SK-N-SH treated with all-trans-retinoic acid at 6 μM for 48 hours (cell line): ENCODE results near the gene QSOX2.

ENCODE experiments used
- ATAC-seq: fragments of 200-7000 bp; cut with Tn5 transposase; 3 replicates; pipeline ENCODE4 v1.9.1; 2020; ENCODE audit warnings: mild to moderate bottlenecking, moderate library complexity
- ARNTL ChIP-seq: fragments of 450-650 bp; formaldehyde crosslinking; IDR thresholded peaks from 2 replicates; pipeline ENCODE4 v1.5.0; 2020; ENCODE audit warnings: low read depth, mild to moderate bottlenecking, moderate library complexity, borderline replicate concordance
- BACH2 ChIP-seq: fragments of 250-450 bp; sonication (Bioruptor Pico); IDR thresholded peaks from 2 replicates; pipeline ENCODE4 v1.9.0; 2021; ENCODE audit warnings: mild to moderate bottlenecking, borderline replicate concordance
- CREB5 ChIP-seq: fragments of 250-450 bp; sonication (Bioruptor Pico); IDR thresholded peaks from 2 replicates; pipeline ENCODE4 v1.5.1; 2020; ENCODE audit warnings: low read depth, mild to moderate bottlenecking, moderate library complexity
- CSDC2 ChIP-seq: fragments of 250-450 bp; sonication (Bioruptor Pico); IDR thresholded peaks from 2 replicates; pipeline ENCODE4 v1.5.0; 2020; ENCODE audit warnings: mild to moderate bottlenecking, moderate library complexity
- ESRRG ChIP-seq: fragments of 250-450 bp; sonication (Bioruptor Pico); IDR thresholded peaks from 2 replicates; pipeline ENCODE4 v1.6.1; 2021; ENCODE audit warnings: mild to moderate bottlenecking
- GLIS3 ChIP-seq: fragments of 250-450 bp; sonication (Bioruptor Pico); IDR thresholded peaks from 2 replicates; pipeline ENCODE4 v1.5.0; 2020; ENCODE audit warnings: mild to moderate bottlenecking, moderate library complexity
- ISL1 ChIP-seq: fragments of 250-450 bp; sonication (Bioruptor Pico); IDR thresholded peaks from 2 replicates; pipeline ENCODE4 v2.1.2; 2022; ENCODE audit warnings: mild to moderate bottlenecking, moderate library complexity
- OSR1 ChIP-seq: fragments of 250-450 bp; sonication (Bioruptor Pico); IDR thresholded peaks from 2 replicates; pipeline ENCODE4 v1.8.0; 2022; ENCODE audit warnings: moderate library complexity, mild to moderate bottlenecking, inconsistent platforms
- PATZ1 ChIP-seq: fragments of 250-450 bp; sonication (Bioruptor Pico); IDR thresholded peaks from 2 replicates; pipeline ENCODE4 v1.8.0; 2020; ENCODE audit warnings: mild to moderate bottlenecking, moderate library complexity, borderline replicate concordance
- RARB ChIP-seq: fragments of 250-450 bp; sonication (Bioruptor Pico); IDR thresholded peaks from 2 replicates; pipeline ENCODE4 v1.8.0; 2021; ENCODE audit warnings: mild to moderate bottlenecking, moderate library complexity
- SNAI2 ChIP-seq: fragments of 250-450 bp; sonication (Bioruptor Pico); IDR thresholded peaks from 2 replicates; pipeline ENCODE4 v1.5.0; 2020; ENCODE audit warnings: mild to moderate bottlenecking, moderate library complexity
- TCF4 ChIP-seq: fragments of 250-450 bp; sonication (Bioruptor Pico); IDR thresholded peaks from 2 replicates; pipeline ENCODE4 v1.8.0; 2021; ENCODE audit warnings: mild to moderate bottlenecking, moderate library complexity, borderline replicate concordance
- TOX ChIP-seq: fragments of 250-450 bp; sonication (Bioruptor Pico); IDR thresholded peaks from 2 replicates; pipeline ENCODE4 v1.8.0; 2021; ENCODE audit warnings: mild to moderate bottlenecking, moderate library complexity, borderline replicate concordance
- TSHZ2 ChIP-seq: fragments of 250-450 bp; sonication (Bioruptor Pico); IDR thresholded peaks from 2 replicates; pipeline ENCODE4 v1.5.0; 2020; ENCODE audit warnings: mild to moderate bottlenecking, moderate library complexity
- ZC3H10 ChIP-seq: fragments of 250-450 bp; sonication (Bioruptor Pico); IDR thresholded peaks from 2 replicates; pipeline ENCODE4 v1.5.1; 2021; ENCODE audit warnings: mild to moderate bottlenecking, moderate library complexity
- ZFP3 ChIP-seq: fragments of 250-450 bp; sonication (Bioruptor Pico); IDR thresholded peaks from 2 replicates; pipeline ENCODE4 v1.5.0; 2020; ENCODE audit warnings: mild to moderate bottlenecking, moderate library complexity
- ZFP30 ChIP-seq: fragments of 450-650 bp; formaldehyde crosslinking; IDR thresholded peaks from 2 replicates; pipeline ENCODE4 v1.5.0; 2022; ENCODE audit warnings: mild to moderate bottlenecking, moderate library complexity
- ZNF565 ChIP-seq: fragments of 450-650 bp; formaldehyde crosslinking; conservative IDR thresholded peaks from 2 replicates; pipeline ENCODE4 v1.5.0; 2020; ENCODE audit warnings: low read depth, mild to moderate bottlenecking, moderate library complexity
- ZNF70 ChIP-seq: fragments of 450-650 bp; formaldehyde crosslinking; IDR thresholded peaks from 2 replicates; pipeline ENCODE4 v1.5.0; 2020; ENCODE audit warnings: mild to moderate bottlenecking, moderate library complexity
- ZNF8 ChIP-seq: fragments of 450-650 bp; formaldehyde crosslinking; IDR thresholded peaks from 2 replicates; pipeline ENCODE4 v1.5.0; 2020; ENCODE audit warnings: mild to moderate bottlenecking, moderate library complexity
- TF ChIP-seq, protein P1 (sequence below): fragments of 250-450 bp; sonication (Bioruptor Pico); IDR thresholded peaks from 2 replicates; pipeline ENCODE4 v1.5.1; 2021; ENCODE audit warnings: mild to moderate bottlenecking, moderate library complexity
- TF ChIP-seq, protein P2 (sequence below): fragments of 250-450 bp; sonication (Bioruptor Pico); IDR thresholded peaks from 2 replicates; pipeline ENCODE4 v1.8.0; 2021; ENCODE audit warnings: low read depth, mild to moderate bottlenecking, moderate library complexity, borderline replicate concordance

QSOX2 gene

DNA sequence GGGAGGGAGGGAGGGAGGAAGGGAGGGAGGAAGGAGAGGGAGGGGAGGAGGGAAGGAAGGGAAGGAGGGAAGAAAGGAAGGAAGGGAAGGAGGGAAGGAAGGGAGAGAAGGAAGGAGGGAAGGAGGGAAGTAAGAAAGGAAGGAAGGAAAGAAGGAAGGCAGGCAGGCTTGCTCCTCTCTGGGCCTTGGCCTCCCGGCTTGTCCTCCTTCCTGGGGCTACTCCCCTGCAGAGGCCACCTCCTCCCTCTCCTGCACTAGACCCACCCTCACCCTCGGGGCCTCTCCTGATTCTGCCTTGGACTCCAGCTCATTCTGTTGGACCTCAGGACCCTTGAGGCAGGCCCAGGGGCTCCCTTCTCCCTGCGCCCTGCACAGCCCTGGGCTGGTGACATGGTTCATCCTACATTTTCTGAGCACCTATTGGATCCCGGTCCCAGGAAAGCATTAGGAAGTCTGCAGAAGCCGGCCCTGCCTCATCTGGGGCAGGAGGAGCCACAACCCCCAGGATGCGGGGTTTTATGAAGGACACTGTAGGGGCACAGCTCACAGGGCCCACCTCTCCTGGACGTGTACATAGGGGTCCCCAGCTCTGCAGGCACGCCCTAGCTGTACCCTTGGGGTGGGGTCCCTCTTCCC is 63.7 kb downstream of the QSOX2 start:
- no peak for ATAC-seq
- no peak for TF ChIP-seq ZFP3 (CRISPR knock-in tag)
- TF ChIP-seq SNAI2 (CRISPR knock-in tag): no peak
- no peak for TF ChIP-seq RARB (CRISPR knock-in tag)
- no peak for TF ChIP-seq OSR1 (CRISPR knock-in tag)
- no peak for TF ChIP-seq GLIS3 (CRISPR knock-in tag)
- TF ChIP-seq ZNF8: no peak
- TF ChIP-seq ZNF565 (CRISPR knock-in tag): no peak
- TF ChIP-seq CSDC2: no peak
- TF ChIP-seq TOX (CRISPR knock-in tag): no peak
- no peak for TF ChIP-seq TSHZ2 (CRISPR knock-in tag)
- TF ChIP-seq ZFP30 (CRISPR knock-in tag): no peak
- no peak for TF ChIP-seq TCF4 (CRISPR knock-in tag)
- TF ChIP-seq, protein P1, sequence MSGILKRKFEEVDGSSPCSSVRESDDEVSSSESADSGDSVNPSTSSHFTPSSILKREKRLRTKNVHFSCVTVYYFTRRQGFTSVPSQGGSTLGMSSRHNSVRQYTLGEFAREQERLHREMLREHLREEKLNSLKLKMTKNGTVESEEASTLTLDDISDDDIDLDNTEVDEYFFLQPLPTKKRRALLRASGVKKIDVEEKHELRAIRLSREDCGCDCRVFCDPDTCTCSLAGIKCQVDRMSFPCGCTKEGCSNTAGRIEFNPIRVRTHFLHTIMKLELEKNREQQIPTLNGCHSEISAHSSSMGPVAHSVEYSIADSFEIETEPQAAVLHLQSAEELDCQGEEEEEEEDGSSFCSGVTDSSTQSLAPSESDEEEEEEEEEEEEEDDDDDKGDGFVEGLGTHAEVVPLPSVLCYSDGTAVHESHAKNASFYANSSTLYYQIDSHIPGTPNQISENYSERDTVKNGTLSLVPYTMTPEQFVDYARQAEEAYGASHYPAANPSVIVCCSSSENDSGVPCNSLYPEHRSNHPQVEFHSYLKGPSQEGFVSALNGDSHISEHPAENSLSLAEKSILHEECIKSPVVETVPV (CRISPR knock-in tag): no peak
- TF ChIP-seq ESRRG (CRISPR knock-in tag): no peak
- TF ChIP-seq ZC3H10 (CRISPR knock-in tag): no peak
- no peak for TF ChIP-seq PATZ1 (CRISPR knock-in tag)
- TF ChIP-seq ZNF70 (CRISPR knock-in tag): no peak

GRCh38 chr9:136180586-136180985 is 65.0 kb downstream of the QSOX2 start:
- TF ChIP-seq ZNF8 (no peak), ZC3H10 (CRISPR knock-in tag) (no peak), CSDC2 (no peak), BACH2 (CRISPR knock-in tag) (no peak), ZFP3 (CRISPR knock-in tag) (no peak), ARNTL (CRISPR knock-in tag) (no peak), TCF4 (CRISPR knock-in tag) (no peak), ZNF565 (CRISPR knock-in tag) (no peak), SNAI2 (CRISPR knock-in tag) (no peak), ZFP30 (CRISPR knock-in tag) (no peak), ESRRG (CRISPR knock-in tag) (no peak)
- TF ChIP-seq, protein P2, sequence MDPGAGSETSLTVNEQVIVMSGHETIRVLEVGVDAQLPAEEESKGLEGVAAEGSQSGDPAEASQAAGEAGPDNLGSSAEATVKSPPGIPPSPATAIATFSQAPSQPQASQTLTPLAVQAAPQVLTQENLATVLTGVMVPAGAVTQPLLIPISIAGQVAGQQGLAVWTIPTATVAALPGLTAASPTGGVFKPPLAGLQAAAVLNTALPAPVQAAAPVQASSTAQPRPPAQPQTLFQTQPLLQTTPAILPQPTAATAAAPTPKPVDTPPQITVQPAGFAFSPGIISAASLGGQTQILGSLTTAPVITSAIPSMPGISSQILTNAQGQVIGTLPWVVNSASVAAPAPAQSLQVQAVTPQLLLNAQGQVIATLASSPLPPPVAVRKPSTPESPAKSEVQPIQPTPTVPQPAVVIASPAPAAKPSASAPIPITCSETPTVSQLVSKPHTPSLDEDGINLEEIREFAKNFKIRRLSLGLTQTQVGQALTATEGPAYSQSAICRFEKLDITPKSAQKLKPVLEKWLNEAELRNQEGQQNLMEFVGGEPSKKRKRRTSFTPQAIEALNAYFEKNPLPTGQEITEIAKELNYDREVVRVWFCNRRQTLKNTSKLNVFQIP: no peak
- ATAC-seq: no peak

- TF ChIP-seq ESRRG (CRISPR knock-in tag) (no peak), TSHZ2 (CRISPR knock-in tag) (no peak), ISL1 (CRISPR knock-in tag) (no peak), CREB5 (no peak), CSDC2 (no peak), RARB (CRISPR knock-in tag) (no peak)
- no peak for ATAC-seq
These were observed 65.9 kb downstream of the QSOX2 start for GRCh38 chr9:136179761-136180160.
